Measurements from ENCODE around the gene FAM53A.

Gene FAM53A

DNA sequence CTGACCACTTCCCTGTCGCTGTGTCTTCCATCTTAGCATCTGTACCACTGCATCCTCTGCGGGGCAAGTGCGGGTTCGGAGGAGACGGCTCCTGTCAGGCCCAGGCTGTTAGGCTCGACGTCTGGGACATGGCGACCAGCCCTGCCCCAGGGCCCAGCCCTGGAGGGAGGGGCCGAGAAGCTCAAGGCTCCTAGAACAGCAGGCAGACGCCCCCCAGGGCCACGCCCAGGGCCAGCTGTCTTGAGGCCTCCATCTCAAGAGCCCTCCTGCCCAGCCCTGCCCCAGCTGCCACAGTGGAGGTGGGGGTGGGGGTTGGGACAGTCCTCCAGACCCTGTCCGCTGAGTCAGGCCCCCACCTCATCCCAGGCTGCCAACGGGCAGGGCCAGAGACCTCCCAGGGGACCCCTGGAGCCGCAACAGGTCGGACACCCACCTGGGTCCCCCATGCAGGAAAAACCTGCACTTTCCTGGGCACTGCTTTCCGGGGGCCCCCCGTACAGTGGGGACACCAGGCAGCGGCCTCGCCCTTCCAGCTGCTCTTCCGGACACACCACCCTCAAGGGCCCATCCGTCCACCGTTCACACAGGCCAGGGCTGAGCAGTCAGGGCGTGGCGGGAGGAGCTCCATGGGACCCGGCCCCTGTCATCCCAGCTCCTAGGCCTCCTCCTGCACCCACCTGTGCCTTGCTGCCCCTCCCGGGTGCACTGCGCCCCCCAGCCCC, 83.1 kb downstream of the FAM53A start:
- TF ChIP-seq TARDBP (IDR thresholded peaks at IDR 0.05): no peak
- TF ChIP-seq NFRKB (IDR thresholded peaks at IDR 0.05): no peak
- TF ChIP-seq ELF4 (IDR thresholded peaks at IDR 0.05): no peak
- no peak for TF ChIP-seq PKNOX1 (IDR thresholded peaks at IDR 0.05)
- no peak for TF ChIP-seq HDGF (IDR thresholded peaks at IDR 0.05; ENCODE audit: borderline replicate concordance)
- TF ChIP-seq ARNT (IDR thresholded peaks at IDR 0.05): no peak
- TF ChIP-seq SUZ12 (IDR thresholded peaks at IDR 0.05): no peak
- no peak for TF ChIP-seq SP1 (IDR thresholded peaks at IDR 0.05)
- no peak for TF ChIP-seq BHLHE40 (IDR thresholded peaks at IDR 0.05; ENCODE audit: borderline replicate concordance)
- no peak for TF ChIP-seq CTBP1 (IDR thresholded peaks at IDR 0.05; ENCODE audit: borderline replicate concordance)
- TF ChIP-seq FOXA1 (IDR thresholded peaks at IDR 0.05): no peak
- TF ChIP-seq FOXK2 (IDR thresholded peaks at IDR 0.05): no peak
- DNase-seq (ENCODE audit: extremely low spot score): no peak
- CTCF ChIA-PET: interaction anchor here (1.1 kb wide), 1 partner anchor 29 kb away, joined by 3 read pairs; no protein-coding TSS in a partner anchor
- POLR2A ChIA-PET: no interaction called here

GRCh38 chr4:1600211-1600780, 83.8 kb downstream of the FAM53A start:
- TF ChIP-seq ARNT (IDR thresholded peaks at IDR 0.05): no peak
- TF ChIP-seq ZNF384 (IDR thresholded peaks at IDR 0.05): no peak
- no peak for TF ChIP-seq HDGF (IDR thresholded peaks at IDR 0.05; ENCODE audit: borderline replicate concordance)
- TF ChIP-seq SUZ12 (IDR thresholded peaks at IDR 0.05): no peak
- TF ChIP-seq FOXK2 (IDR thresholded peaks at IDR 0.05): no peak
- no peak for TF ChIP-seq FOXA1 (IDR thresholded peaks at IDR 0.05)
- no peak for TF ChIP-seq CTBP1 (IDR thresholded peaks at IDR 0.05; ENCODE audit: borderline replicate concordance)
- no peak for TF ChIP-seq SP1 (IDR thresholded peaks at IDR 0.05)
- TF ChIP-seq PKNOX1 (IDR thresholded peaks at IDR 0.05): no peak
- TF ChIP-seq NFRKB (IDR thresholded peaks at IDR 0.05): no peak
- no peak for TF ChIP-seq L3MBTL2 (conservative IDR thresholded peaks at IDR 0.05)
- TF ChIP-seq BHLHE40 (IDR thresholded peaks at IDR 0.05; ENCODE audit: borderline replicate concordance): no peak
- no peak for TF ChIP-seq FOXM1 (IDR thresholded peaks at IDR 0.05; ENCODE audit: borderline replicate concordance)
- no peak for TF ChIP-seq ELF4 (IDR thresholded peaks at IDR 0.05)
- no peak for TF ChIP-seq TARDBP (IDR thresholded peaks at IDR 0.05)
- TF ChIP-seq LEF1 (IDR thresholded peaks at IDR 0.05; ENCODE audit: borderline replicate concordance): no peak
- no peak for DNase-seq (ENCODE audit: extremely low spot score)
- ChIA-PET CTCF (interaction anchor here (1.1 kb wide), 1 partner anchor 29 kb away, joined by 3 read pairs; no protein-coding TSS in a partner anchor), POLR2A (no interaction called here)

- ChIA-PET CTCF (no interaction called here), POLR2A (no interaction called here)
- DNase-seq (ENCODE audit: extremely low spot score): no peak
- TF ChIP-seq SUZ12 (IDR thresholded peaks at IDR 0.05) (no peak), FOXM1 (IDR thresholded peaks at IDR 0.05; ENCODE audit: borderline replicate concordance) (no peak), L3MBTL2 (conservative IDR thresholded peaks at IDR 0.05) (no peak), FOXK2 (IDR thresholded peaks at IDR 0.05) (no peak), CTBP1 (IDR thresholded peaks at IDR 0.05; ENCODE audit: borderline replicate concordance) (no peak), BHLHE40 (IDR thresholded peaks at IDR 0.05; ENCODE audit: borderline replicate concordance) (no peak), ELF4 (IDR thresholded peaks at IDR 0.05) (no peak), PKNOX1 (IDR thresholded peaks at IDR 0.05) (no peak), ARNT (IDR thresholded peaks at IDR 0.05) (no peak)
These were observed 84.5 kb downstream of the FAM53A start for GRCh38 chr4:1599491-1600210.

DNA sequence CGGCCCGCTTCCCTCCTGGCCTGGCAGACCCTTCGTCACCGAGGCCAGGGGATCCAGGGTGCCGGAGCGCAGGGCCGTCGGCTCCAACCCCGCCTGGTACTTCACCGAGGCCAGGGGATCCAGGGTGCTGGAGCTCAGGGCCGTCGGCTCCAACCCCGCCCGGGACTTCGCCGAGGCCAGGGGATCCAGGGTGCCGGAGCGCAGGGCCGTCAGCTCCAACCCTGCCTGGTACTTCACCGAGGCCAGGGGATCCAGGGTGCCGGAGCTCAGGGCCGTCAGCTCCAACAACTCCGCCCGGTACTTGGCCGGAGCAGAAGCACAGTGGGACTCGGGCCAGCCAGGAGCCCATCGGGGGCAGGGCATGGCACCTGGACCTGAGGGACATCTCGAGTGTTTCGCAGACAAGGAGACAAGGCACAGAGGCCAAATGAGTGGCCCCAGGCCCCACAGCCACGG, 85.1 kb downstream of the FAM53A start:
- ChIA-PET POLR2A (no interaction called here), CTCF (no interaction called here)
- no peak for DNase-seq (ENCODE audit: extremely low spot score)
- no peak for TF ChIP-seq SUZ12 (IDR thresholded peaks at IDR 0.05)
- TF ChIP-seq NFRKB (IDR thresholded peaks at IDR 0.05): no peak
- no peak for TF ChIP-seq HDGF (IDR thresholded peaks at IDR 0.05; ENCODE audit: borderline replicate concordance)
- no peak for TF ChIP-seq LEF1 (IDR thresholded peaks at IDR 0.05; ENCODE audit: borderline replicate concordance)
- TF ChIP-seq SP1 (IDR thresholded peaks at IDR 0.05): no peak
- no peak for TF ChIP-seq FOXA1 (IDR thresholded peaks at IDR 0.05)
- no peak for TF ChIP-seq CTBP1 (IDR thresholded peaks at IDR 0.05; ENCODE audit: borderline replicate concordance)
- no peak for TF ChIP-seq TARDBP (IDR thresholded peaks at IDR 0.05)
- TF ChIP-seq FOXM1 (IDR thresholded peaks at IDR 0.05; ENCODE audit: borderline replicate concordance): no peak
- TF ChIP-seq FOXK2 (IDR thresholded peaks at IDR 0.05): no peak

- ChIA-PET POLR2A (no interaction called here), CTCF (no interaction called here)
- no peak for DNase-seq (ENCODE audit: extremely low spot score)
- TF ChIP-seq SP1 (IDR thresholded peaks at IDR 0.05): no peak
- TF ChIP-seq ARNT (IDR thresholded peaks at IDR 0.05): no peak
- no peak for TF ChIP-seq SUZ12 (IDR thresholded peaks at IDR 0.05)
- no peak for TF ChIP-seq BHLHE40 (IDR thresholded peaks at IDR 0.05; ENCODE audit: borderline replicate concordance)
- TF ChIP-seq LEF1 (IDR thresholded peaks at IDR 0.05; ENCODE audit: borderline replicate concordance): no peak
- no peak for TF ChIP-seq TARDBP (IDR thresholded peaks at IDR 0.05)
- no peak for TF ChIP-seq HDGF (IDR thresholded peaks at IDR 0.05; ENCODE audit: borderline replicate concordance)
- TF ChIP-seq FOXK2 (IDR thresholded peaks at IDR 0.05): no peak
These were observed 85.7 kb downstream of the FAM53A start for GRCh38 chr4:1598206-1599025.
